8988T (cell line): Measurements from ENCODE around the gene GCSAML.

ENCODE experiments used
- DNase-seq: peaks from one replicate; pipeline ENCODE4 v3.0.0; 2011

GCSAML gene

GRCh38 chr1:247576514-247576913 is 27.6 kb downstream of the GCSAML start:
- DNase-seq, result no peak

GRCh38 chr1:247578946-247579460 is 30.1 kb downstream of the GCSAML start:
- no peak for DNase-seq

- DNase-seq, result no peak
Observed at GRCh38 chr1:247588060-247588459, 39.1 kb downstream of the GCSAML start, which contains the start of gene OR2G2. TSS of gene OR2G2 (plus strand) at chr1:247588360. CDS start at chr1:247588360, 0 bp downstream.

- DNase-seq, result no peak
Observed at GRCh38 chr1:247605286-247605685, 56.4 kb downstream of the GCSAML start, which contains the start of gene OR2G3. TSS of gene OR2G3 (plus strand) at chr1:247605586. CDS start at chr1:247605586, 0 bp downstream.

- no peak for DNase-seq
Observed at GRCh38 chr1:247613405-247613804, 64.5 kb downstream of the GCSAML start.

GRCh38 chr1:247614625-247615024 is 65.7 kb downstream of the GCSAML start:
- DNase-seq, result no peak
